ENCODE data around the gene ADARB1.
A peak's percentile ranks its signal among the peaks of the same experiment; 100 is the strongest.

ADARB1 gene

GRCh38 chr21:45069085-45069484, 5.3 kb upstream of the ADARB1 start:
- DNase-seq (ENCODE audit: low spot score) = no peak
- no peak for TF ChIP-seq CTCF (IDR thresholded peaks at IDR 0.05; ENCODE audit: extremely low read depth, missing control alignments)

GRCh38 chr21:45069711-45070110, 4.7 kb upstream of the ADARB1 start:
- TF ChIP-seq CTCF (IDR thresholded peaks at IDR 0.05; ENCODE audit: extremely low read depth, missing control alignments) = no peak
- no peak for DNase-seq (ENCODE audit: low spot score)

GRCh38 chr21:45071078-45071873, 3.1 kb upstream of the ADARB1 start:
- DNase-seq (ENCODE audit: low spot score) = no peak
- TF ChIP-seq CTCF (IDR thresholded peaks at IDR 0.05; ENCODE audit: extremely low read depth, missing control alignments) = no peak

GRCh38 chr21:45071874-45072737, 2.3 kb upstream of the ADARB1 start:
- DNase-seq (ENCODE audit: low spot score) = no peak
- no peak for TF ChIP-seq CTCF (IDR thresholded peaks at IDR 0.05; ENCODE audit: extremely low read depth, missing control alignments)

GRCh38 chr21:45072738-45073300, 1.6 kb upstream of the ADARB1 start:
- no peak for TF ChIP-seq CTCF (IDR thresholded peaks at IDR 0.05; ENCODE audit: extremely low read depth, missing control alignments)
- no peak for DNase-seq (ENCODE audit: low spot score)

GRCh38 chr21:45073301-45074047, 906 bp upstream of the ADARB1 start:
- DNase-seq (ENCODE audit: low spot score) = peak; percentile 66
- TF ChIP-seq CTCF (IDR thresholded peaks at IDR 0.05; ENCODE audit: extremely low read depth, missing control alignments) = no peak

All from GM20000 (cell line).